ENCODE data around the gene TMEM165.

Gene TMEM165

GRCh38 chr4:55398966-55399365, 3.2 kb downstream of the TMEM165 start:
- no peak for DNase-seq (ENCODE audit: low read depth, low spot score)
- peak overlapping the region; percentile 89 for H3K27ac ChIP-seq

DNA sequence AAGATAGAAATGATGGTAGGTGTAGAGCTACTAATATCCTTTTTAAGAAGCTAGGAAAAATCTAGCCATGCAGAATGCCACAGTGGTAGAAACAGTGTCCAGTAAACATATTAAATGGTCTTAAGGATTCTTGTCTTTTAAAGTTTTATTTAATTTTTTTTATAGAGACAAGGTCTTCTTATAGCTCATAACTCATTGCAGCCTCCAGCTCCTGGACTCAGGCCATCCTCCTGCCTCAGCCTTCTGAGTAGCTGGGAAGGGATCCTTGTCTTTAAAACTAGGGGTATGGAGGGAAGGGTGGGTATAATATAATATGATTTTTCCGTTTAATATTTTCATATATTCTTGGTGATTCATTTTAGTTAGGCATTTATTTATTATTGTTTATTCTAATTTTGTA, 3.8 kb downstream of the TMEM165 start:
- DNase-seq (ENCODE audit: low read depth, low spot score): no peak
- no peak overlapping the region for H3K27ac ChIP-seq

GRCh38 chr4:55405073-55405472, 9.3 kb downstream of the TMEM165 start:
- DNase-seq (ENCODE audit: low read depth, low spot score): no peak
- H3K27ac ChIP-seq: no peak overlapping the region

GRCh38 chr4:55406545-55406944, 10.8 kb downstream of the TMEM165 start:
- no peak overlapping the region for H3K27ac ChIP-seq
- DNase-seq (ENCODE audit: low read depth, low spot score): no peak

DNA sequence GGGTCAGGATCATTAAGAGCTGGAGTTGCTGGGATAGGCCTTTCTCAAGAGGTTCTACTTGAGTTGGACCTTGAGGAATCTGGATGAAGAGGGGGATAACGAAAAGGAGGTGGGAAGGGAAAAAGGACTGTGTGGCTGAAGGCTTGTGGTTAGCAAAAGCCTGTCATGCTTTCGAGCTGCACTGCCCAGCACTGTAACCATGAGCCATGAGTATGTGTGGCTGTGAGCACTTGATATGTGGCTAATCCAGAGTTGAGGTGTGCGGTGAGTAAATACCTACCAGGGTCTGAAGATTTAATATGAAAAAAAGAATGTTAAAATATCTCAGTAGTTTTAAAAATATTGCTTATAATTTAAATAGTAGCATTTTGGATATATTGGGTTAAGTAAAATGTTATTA, 11.4 kb downstream of the TMEM165 start:
- H3K27ac ChIP-seq: no peak overlapping the region

GRCh38 chr4:55407764-55408163, 12.0 kb downstream of the TMEM165 start:
- H3K27ac ChIP-seq: no peak overlapping the region
- no peak for DNase-seq (ENCODE audit: low read depth, low spot score)

More for the DNA sequence above, 11.4 kb downstream of the TMEM165 start:
- DNase-seq (ENCODE audit: low read depth, low spot score): no peak

- no peak for DNase-seq (ENCODE audit: low read depth, low spot score)
- no peak overlapping the region for H3K27ac ChIP-seq
Observed at GRCh38 chr4:55409468-55410171, 13.9 kb downstream of the TMEM165 start.

GRCh38 chr4:55410431-55410830, 14.7 kb downstream of the TMEM165 start:
- no peak overlapping the region for H3K27ac ChIP-seq
- no peak for DNase-seq (ENCODE audit: low read depth, low spot score)

DNA sequence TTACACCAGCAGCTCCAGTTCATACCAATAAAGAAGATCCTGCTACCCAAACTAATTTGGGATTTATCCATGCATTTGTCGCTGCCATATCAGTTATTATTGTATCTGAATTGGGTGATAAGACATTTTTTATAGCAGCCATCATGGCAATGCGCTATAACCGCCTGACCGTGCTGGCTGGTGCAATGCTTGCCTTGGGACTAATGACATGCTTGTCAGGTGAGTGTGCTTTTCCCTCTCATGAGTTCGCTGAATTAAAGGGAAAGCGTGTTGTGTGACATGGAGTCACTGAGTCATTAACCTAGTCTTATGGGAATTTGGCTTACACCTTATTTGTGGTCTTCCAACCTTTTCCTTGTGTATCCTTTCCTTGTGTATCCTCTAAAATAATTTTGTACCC, 15.9 kb downstream of the TMEM165 start:
- H3K27ac ChIP-seq: no peak overlapping the region
- DNase-seq (ENCODE audit: low read depth, low spot score): no peak

DNA sequence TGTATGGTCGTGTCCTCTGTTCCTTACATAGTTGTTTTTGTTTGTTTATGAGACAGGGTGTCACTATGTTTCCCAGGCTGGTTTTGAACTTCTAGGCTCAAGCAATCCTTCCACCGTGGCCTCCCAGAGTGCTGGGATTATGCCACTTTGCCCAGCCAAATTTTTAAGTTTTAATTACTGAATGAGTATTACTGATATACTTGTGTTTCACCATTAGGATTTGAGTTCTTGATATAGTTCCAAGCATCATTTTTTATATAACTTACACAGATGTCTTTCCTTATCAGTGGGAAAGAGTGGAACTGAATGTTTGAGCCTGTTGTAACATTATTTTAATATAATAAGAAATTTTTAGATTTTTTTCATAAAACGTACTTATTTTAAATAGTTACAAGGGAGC, 20.4 kb downstream of the TMEM165 start:
- H3K27ac ChIP-seq: no peak overlapping the region
- no peak for DNase-seq (ENCODE audit: low read depth, low spot score)

DNA sequence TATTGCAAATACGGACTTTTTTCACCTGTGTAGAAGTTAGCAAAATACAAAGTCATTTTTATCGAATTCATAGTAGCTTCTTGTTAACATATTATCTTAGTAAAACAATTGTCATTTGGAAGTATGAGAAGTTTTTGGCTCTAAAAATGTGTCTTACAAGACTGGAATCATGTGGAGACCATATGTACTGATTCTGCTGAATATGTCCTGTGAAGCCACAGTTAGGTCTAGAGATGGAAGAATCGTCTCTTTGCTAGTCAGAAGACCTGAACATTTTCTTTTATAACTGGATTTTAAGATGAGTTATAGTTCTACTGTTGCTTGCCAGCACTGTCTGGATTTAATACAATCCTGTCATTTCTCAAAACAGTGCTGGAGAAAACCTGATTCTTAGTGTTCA, 29.0 kb downstream of the TMEM165 start:
- H3K27ac ChIP-seq: no peak overlapping the region
- no peak for DNase-seq (ENCODE audit: low read depth, low spot score)

GRCh38 chr4:55431710-55432336, 36.1 kb downstream of the TMEM165 start:
- DNase-seq (ENCODE audit: low read depth, low spot score): no peak
- no peak overlapping the region for H3K27ac ChIP-seq

DNA sequence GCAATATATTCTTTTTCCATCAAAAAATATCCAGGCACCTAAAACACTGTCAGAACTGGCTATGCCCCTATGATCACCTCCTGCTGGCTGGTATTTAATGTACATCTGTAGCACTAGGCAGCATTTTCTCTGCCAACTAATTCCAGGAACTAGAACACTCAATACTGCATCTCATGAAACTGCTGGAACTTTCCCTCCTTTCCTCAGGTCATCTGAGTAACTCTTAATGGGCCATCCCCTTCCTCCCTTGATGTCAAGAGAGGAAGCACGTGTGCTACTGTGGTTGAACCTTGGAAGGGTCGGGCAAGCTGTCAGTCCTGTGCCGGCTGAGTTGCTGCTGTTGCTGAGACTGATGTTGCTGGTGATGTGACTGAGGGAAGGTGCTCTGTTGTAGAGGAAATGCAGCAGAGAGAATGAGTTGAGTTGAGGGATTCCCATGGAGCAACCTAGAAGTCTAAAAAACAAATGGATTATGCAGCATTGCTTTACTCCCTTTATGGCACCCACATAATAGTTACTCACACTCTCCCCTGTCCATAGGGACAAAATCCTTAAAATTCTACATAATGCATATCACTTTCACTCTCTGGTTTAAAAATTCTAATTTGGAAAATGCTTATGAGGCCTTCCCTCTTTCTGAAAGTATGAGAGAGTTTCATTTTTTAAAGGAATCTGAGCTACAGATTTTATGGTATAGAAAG, 39.5 kb downstream of the TMEM165 start:
- no peak for DNase-seq (ENCODE audit: low read depth, low spot score)
- no peak overlapping the region for H3K27ac ChIP-seq

DNA sequence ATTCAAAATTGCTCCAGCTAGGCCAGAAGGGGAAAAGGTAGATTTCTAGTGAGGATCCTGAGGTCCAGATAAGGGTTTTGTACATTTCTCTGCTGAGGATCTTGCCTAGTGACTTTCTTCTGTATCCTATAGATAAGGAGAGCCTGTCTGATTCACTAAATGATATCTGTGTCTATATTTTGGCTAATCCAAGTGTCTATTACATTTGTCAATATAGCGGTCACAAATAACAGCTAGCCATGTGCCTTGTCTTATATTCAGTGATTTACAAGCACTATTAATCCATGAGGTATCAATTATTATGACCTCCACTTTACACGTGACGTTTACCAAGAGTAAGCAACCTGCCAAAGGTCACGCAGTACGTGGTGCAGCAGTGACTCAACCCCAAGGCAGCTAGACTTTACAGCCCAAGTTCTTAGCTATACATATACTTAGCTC, 41.6 kb downstream of the TMEM165 start:
- peak overlapping the region; percentile 9 for H3K27ac ChIP-seq
- no peak for DNase-seq (ENCODE audit: low read depth, low spot score)

- DNase-seq (ENCODE audit: low read depth, low spot score): no peak
- peak overlapping the region; percentile 9 for H3K27ac ChIP-seq
Observed at GRCh38 chr4:55437823-55438222, 42.1 kb downstream of the TMEM165 start.

DNA sequence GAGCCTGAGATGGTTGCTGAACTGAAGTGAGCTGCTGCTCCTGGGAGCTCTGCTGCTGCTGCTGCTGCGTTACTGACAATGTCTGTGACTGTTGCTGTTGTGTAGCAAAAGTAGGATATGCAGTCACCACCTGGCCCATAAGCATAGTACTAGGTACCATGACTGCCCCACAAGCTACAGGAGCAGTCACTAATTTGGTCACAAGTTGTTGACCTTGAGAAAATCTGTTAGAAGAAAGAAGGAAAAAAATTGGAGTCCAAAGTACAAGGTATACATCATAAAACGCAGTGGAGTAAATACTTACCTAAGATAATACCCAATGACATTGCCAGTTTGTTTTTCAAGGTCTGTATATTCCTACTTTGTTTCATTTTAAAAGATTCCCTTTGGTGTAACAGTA, 42.6 kb downstream of the TMEM165 start:
- no peak for DNase-seq (ENCODE audit: low read depth, low spot score)
- no peak overlapping the region for H3K27ac ChIP-seq

DNA sequence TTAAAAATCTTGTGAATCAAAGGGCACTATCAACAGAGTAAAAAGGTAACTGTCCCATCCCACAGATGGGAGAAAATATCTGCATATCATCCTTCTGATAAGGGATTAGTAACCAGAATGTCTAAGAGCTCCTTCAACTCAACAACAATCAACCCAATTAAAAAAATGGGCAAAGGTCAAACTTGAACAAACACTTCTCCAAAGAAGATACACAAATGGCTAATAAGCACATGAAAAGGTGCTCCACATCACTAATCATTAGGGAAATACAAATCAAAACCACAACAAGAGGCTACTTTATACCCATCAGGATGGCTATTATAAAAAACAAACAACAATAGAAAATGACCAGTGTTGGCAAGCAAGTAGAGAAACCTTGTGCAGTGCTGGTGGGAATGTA, 43.3 kb downstream of the TMEM165 start:
- no peak overlapping the region for H3K27ac ChIP-seq
- no peak for DNase-seq (ENCODE audit: low read depth, low spot score)

GRCh38 chr4:55440786-55441185, 45.0 kb downstream of the TMEM165 start:
- no peak overlapping the region for H3K27ac ChIP-seq
- DNase-seq (ENCODE audit: low read depth, low spot score): no peak

DNA sequence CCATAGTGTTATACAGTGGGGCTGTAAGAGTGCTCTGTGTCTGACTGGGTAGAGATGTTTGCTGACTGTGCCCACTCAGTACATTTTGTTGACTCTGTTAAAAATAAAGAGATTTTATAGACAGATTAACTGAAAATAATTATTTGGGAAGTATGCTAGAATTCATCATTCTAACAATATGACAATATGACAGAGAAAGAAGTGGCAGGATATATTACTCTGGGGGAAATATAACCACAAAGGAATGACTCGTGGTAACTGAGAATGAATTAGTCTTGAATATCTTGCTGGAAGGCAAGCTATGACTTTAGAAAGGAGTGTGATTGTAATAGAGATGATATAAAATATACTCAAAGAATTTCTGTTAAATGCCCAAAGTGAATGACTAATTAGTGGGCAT, 46.8 kb downstream of the TMEM165 start:
- no peak overlapping the region for H3K27ac ChIP-seq
- DNase-seq (ENCODE audit: low read depth, low spot score): no peak

GRCh38 chr4:55444827-55445226, 49.1 kb downstream of the TMEM165 start:
- DNase-seq (ENCODE audit: low read depth, low spot score): no peak
- H3K27ac ChIP-seq: no peak overlapping the region

GRCh38 chr4:55445921-55446577, 50.3 kb downstream of the TMEM165 start:
- H3K27ac ChIP-seq: peak overlapping the region; percentile 20
- peak; percentile 29 for DNase-seq (ENCODE audit: low read depth, low spot score)

Data from epithelial cell of prostate (primary cell).